ENCODE measurements around the gene GRID1. TPM values are rescaled to one million over a fixed set of nuclear protein-coding genes. Genes with fewer than 3 reads are reported as not detected.
A peak's percentile ranks its signal among the peaks of the same experiment; 100 is the strongest.

Gene GRID1
- total and polyA plus RNA-seq, 7 experiments from 2014 or later = not detected

DNA sequence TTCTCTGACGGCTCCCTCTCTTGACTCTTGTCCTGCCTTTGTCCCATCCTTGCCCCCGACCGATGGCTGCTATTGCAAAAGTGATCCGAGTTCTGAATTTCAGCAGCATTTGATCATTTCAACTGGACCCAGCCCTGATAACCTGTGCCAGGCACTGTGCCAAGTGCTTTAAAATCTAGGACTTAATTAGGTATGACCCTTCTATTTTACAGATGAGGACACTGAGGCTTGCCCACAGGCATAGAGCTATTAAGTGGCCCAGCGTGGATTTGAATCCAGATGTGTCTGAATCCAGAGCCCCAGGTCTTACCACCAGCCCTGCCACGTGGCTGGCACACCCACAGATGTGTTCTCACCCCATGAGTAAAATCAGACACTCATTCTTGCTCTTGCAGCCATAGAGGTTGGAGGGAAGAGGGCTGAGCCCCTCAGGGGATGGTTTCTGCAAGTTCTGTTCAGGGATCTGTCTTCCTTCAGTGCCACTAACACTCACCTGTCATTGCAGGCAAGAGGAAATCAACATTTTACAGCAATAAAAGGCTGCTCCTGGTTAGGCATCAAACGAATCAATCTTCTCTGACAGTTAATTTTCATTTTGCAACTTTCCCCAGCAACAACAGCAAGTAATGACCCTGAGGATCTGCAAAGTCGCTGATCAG lies 101.2 kb downstream of the GRID1 start:
- DNase-seq (peak in 1 of 9 donors; percentile 8), ATAC-seq (no peak)
- Histone ChIP-seq H3K9me3 (ENCODE audit: control insufficient read depth in 2 of 3, low read length in 3 of 3) (no peaks in the 10 kb centered on the region), H3K36me3 (ENCODE audit: control insufficient read depth in 2 of 3, insufficient read depth in 3 of 3, low read length in 3 of 3) (no peaks in the 10 kb centered on the region), H3K27me3 (ENCODE audit: control insufficient read depth in 2 of 2, insufficient read depth in 2 of 2, low read length in 2 of 2) (peaks cover 0 to under 1% of the 10 kb centered on the region in 2 donors), H3K27ac (ENCODE audit: low read depth, low read length) (no peak overlapping the region), H3K4me3 (ENCODE audit: low read length) (no peak overlapping the region), H3K4me1 (ENCODE audit: control insufficient read depth in 2 of 2, insufficient read depth in 2 of 2, low read length in 2 of 2) (no peaks in the 10 kb centered on the region)
- Mint-ChIP-seq H3K27ac (no peak overlapping the region), H3K9me3 (peaks cover 0 to 5% (median 0%) of the 10 kb centered on the region in 11 donors), H3K27me3 (peaks cover 18 to 68% (median 40%) of the 10 kb centered on the region in 5 donors), H3K4me1 (peaks cover 0 to 11% (median 5%) of the 10 kb centered on the region in 7 donors), H3K36me3 (no peaks in the 10 kb centered on the region), H3K4me3 (no peak overlapping the region)
- intact Hi-C loops (cut with micrococcal nuclease) = no loop called here
- CTCF ChIA-PET = no interaction called here
- POLR2A ChIA-PET = no interaction called here

DNA sequence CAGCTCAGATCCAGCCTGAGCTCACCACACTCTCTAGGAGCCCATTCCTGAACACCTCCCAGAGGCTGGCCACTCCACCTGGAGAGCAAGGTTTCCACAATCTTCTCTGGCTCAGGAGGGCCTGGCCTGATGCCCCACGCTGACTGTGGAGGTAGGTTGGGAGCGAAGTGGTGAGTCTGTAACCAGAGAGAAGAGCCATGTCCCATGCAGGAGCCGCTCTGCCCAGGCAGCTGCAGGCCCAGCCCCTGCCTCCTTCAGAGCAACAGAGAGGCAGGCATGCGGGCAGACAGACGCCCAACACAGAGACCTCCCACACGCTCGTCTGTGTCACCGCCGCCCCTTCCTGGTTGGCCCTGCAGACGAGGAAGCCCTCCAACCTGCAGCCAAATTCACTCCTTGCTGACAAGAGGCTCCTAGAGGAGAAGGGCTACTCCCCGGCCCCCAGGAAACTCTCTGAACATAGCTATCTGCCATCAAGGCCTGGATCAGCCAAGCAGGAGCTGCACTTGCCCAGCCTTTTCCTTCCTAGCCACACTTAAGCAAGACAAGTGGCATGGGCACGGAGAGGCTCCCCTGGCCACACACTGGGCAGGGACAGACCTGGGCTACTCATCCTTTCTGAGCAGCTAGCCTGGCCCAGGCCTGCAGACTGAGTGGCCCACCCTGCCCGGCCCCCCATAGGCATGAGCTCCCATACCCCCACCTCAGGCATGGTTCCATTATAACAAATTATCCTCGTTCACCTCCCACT lies 101.9 kb downstream of the GRID1 start:
- Histone ChIP-seq H3K27me3 (ENCODE audit: control insufficient read depth in 2 of 2, insufficient read depth in 2 of 2, low read length in 2 of 2) (peaks cover 0 to 3% of the 10 kb centered on the region in 2 donors), H3K9me3 (ENCODE audit: control insufficient read depth in 2 of 3, low read length in 3 of 3) (no peaks in the 10 kb centered on the region), H3K27ac (ENCODE audit: low read depth, low read length) (no peak overlapping the region), H3K36me3 (ENCODE audit: control insufficient read depth in 2 of 3, insufficient read depth in 3 of 3, low read length in 3 of 3) (no peaks in the 10 kb centered on the region), H3K4me3 (ENCODE audit: low read length) (no peak overlapping the region), H3K4me1 (ENCODE audit: control insufficient read depth in 2 of 2, insufficient read depth in 2 of 2, low read length in 2 of 2) (no peaks in the 10 kb centered on the region)
- peak overlapping the region in 1 of 10 donors; percentile 31 for H3K4me3 Mint-ChIP-seq
- ATAC-seq = no peak
- peaks cover 23 to 67% (median 38%) of the 10 kb centered on the region in 5 donors for H3K27me3 Mint-ChIP-seq
- no peaks in the 10 kb centered on the region for H3K36me3 Mint-ChIP-seq
- intact Hi-C loops (cut with micrococcal nuclease) = loop anchor here in 1 of 2 donors (5.0 kb wide), 1 partner anchor 323 kb away; no protein-coding TSS in a partner anchor
- no peak for DNase-seq
- H3K9me3 Mint-ChIP-seq = peaks cover 0 to 3% (median 0%) of the 10 kb centered on the region in 11 donors
- ChIA-PET CTCF (no interaction called here), POLR2A (no interaction called here)
- H3K27ac Mint-ChIP-seq = no peak overlapping the region
- peaks cover 0 to 11% (median 5%) of the 10 kb centered on the region in 7 donors for H3K4me1 Mint-ChIP-seq

DNA sequence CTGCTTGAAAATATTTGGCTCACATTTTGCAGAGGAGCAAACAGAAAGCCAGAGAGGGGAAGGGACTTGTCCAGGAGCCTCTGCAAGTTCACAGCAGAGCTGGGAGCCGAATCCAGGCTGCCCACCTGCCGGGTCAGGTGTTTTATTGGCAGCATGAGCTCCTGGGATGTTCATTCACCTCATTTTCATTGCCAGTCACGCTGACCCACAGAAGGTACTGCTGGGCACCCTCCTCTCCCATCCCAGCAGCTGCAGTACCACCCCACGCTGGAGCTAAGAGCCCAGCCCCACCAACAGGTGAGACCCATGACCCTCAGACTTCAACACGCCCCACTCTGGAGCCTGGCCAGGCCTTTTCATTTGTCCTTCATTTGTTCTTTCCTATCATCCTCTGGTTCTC lies 102.7 kb downstream of the GRID1 start:
- no peaks in the 10 kb centered on the region for H3K4me1 ChIP-seq (ENCODE audit: control insufficient read depth in 2 of 2, insufficient read depth in 2 of 2, low read length in 2 of 2)
- no peak overlapping the region for H3K27ac Mint-ChIP-seq
- H3K27ac ChIP-seq (ENCODE audit: low read depth, low read length) = no peak overlapping the region
- H3K4me3 ChIP-seq (ENCODE audit: low read length) = no peak overlapping the region
- ChIA-PET CTCF (no interaction called here), POLR2A (no interaction called here)
- no peak for ATAC-seq
- peaks cover 0 to 3% (median 0%) of the 10 kb centered on the region in 11 donors for H3K9me3 Mint-ChIP-seq
- H3K36me3 ChIP-seq (ENCODE audit: control insufficient read depth in 2 of 3, insufficient read depth in 3 of 3, low read length in 3 of 3) = no peaks in the 10 kb centered on the region
- H3K27me3 ChIP-seq (ENCODE audit: control insufficient read depth in 2 of 2, insufficient read depth in 2 of 2, low read length in 2 of 2) = peaks cover 0 to 3% of the 10 kb centered on the region in 2 donors
- H3K27me3 Mint-ChIP-seq = peaks cover 23 to 63% (median 33%) of the 10 kb centered on the region in 5 donors
- H3K9me3 ChIP-seq (ENCODE audit: control insufficient read depth in 2 of 3, low read length in 3 of 3) = no peaks in the 10 kb centered on the region
- no peaks in the 10 kb centered on the region for H3K36me3 Mint-ChIP-seq
- peaks cover 0 to 11% (median 5%) of the 10 kb centered on the region in 7 donors for H3K4me1 Mint-ChIP-seq
- H3K4me3 Mint-ChIP-seq = peak overlapping the region in 2 of 10 donors; percentile 31 to 39
- peak in 1 of 9 donors; percentile 8 for DNase-seq
- intact Hi-C loops (cut with micrococcal nuclease) = loop anchor here in 1 of 2 donors (5.0 kb wide), 1 partner anchor 323 kb away; no protein-coding TSS in a partner anchor

- H3K4me3 Mint-ChIP-seq = peak overlapping the region in 2 of 10 donors; percentile 19 to 25
- Histone ChIP-seq H3K4me3 (ENCODE audit: low read length) (no peak overlapping the region), H3K36me3 (ENCODE audit: control insufficient read depth in 2 of 3, insufficient read depth in 3 of 3, low read length in 3 of 3) (no peaks in the 10 kb centered on the region), H3K4me1 (ENCODE audit: control insufficient read depth in 2 of 2, insufficient read depth in 2 of 2, low read length in 2 of 2) (no peaks in the 10 kb centered on the region), H3K27me3 (ENCODE audit: control insufficient read depth in 2 of 2, insufficient read depth in 2 of 2, low read length in 2 of 2) (peaks cover 0 to 3% of the 10 kb centered on the region in 2 donors), H3K9me3 (ENCODE audit: control insufficient read depth in 2 of 3, low read length in 3 of 3) (no peaks in the 10 kb centered on the region), H3K27ac (ENCODE audit: low read depth, low read length) (no peak overlapping the region)
- peak in 1 of 9 donors; percentile 13 for DNase-seq
- H3K27me3 Mint-ChIP-seq = peaks cover 23 to 58% (median 33%) of the 10 kb centered on the region in 5 donors
- POLR2A ChIA-PET = no interaction called here
- no peaks in the 10 kb centered on the region for H3K36me3 Mint-ChIP-seq
- H3K4me1 Mint-ChIP-seq = peaks cover 0 to 11% (median 5%) of the 10 kb centered on the region in 7 donors
- no peak for ATAC-seq
- no peak overlapping the region for H3K27ac Mint-ChIP-seq
- CTCF ChIA-PET = no interaction called here
- intact Hi-C loops (cut with micrococcal nuclease) = loop anchor here in 1 of 2 donors (5.0 kb wide), 1 partner anchor 324 kb away; no protein-coding TSS in a partner anchor
- H3K9me3 Mint-ChIP-seq = peaks cover 0 to 3% (median 0%) of the 10 kb centered on the region in 11 donors
Measured at GRCh38 chr10:86263209-86263608, 103.4 kb downstream of the GRID1 start.

DNA sequence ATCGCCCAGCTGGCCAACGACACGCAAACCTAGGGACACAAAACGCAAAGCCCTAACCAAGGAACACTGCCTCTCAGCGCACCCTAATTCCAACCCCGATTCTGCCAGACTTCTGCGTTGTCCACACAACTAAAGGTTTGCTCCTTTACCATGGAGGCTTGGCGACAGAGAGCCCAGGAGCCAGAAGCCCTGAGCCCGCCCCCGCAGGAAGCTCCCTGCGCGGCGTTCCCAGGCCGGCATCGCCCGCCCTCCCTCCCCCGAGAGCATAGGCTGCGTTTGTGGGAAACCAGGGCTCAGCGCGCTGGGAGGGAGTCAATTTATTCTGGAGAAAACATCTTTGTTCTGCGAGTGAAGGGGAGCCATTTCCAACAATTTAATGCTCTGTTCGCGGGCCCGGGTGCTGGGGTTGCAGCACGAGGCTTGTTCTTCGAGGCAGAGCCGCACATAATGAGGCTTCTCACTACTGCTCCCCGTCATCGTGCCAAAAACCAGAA lies 103.9 kb downstream of the GRID1 start:
- H3K4me3 Mint-ChIP-seq = peak overlapping the region in 2 of 10 donors; percentile 19 to 25
- H3K27me3 ChIP-seq (ENCODE audit: control insufficient read depth in 2 of 2, insufficient read depth in 2 of 2, low read length in 2 of 2) = peaks cover 0 to 3% of the 10 kb centered on the region in 2 donors
- DNase-seq (no peak), ATAC-seq (no peak)
- intact Hi-C loops (cut with micrococcal nuclease) = loop anchor here in 1 of 2 donors (5.0 kb wide), 1 partner anchor 325 kb away; no protein-coding TSS in a partner anchor
- POLR2A ChIA-PET = no interaction called here
- H3K36me3 Mint-ChIP-seq = no peaks in the 10 kb centered on the region
- H3K36me3 ChIP-seq (ENCODE audit: control insufficient read depth in 2 of 3, insufficient read depth in 3 of 3, low read length in 3 of 3) = no peaks in the 10 kb centered on the region
- CTCF ChIA-PET = no interaction called here
- H3K27ac Mint-ChIP-seq = no peak overlapping the region
- H3K9me3 ChIP-seq (ENCODE audit: control insufficient read depth in 2 of 3, low read length in 3 of 3) = no peaks in the 10 kb centered on the region
- peaks cover 0 to 3% (median 0%) of the 10 kb centered on the region in 11 donors for H3K9me3 Mint-ChIP-seq
- peaks cover 0 to 11% (median 5%) of the 10 kb centered on the region in 7 donors for H3K4me1 Mint-ChIP-seq
- H3K4me1 ChIP-seq (ENCODE audit: control insufficient read depth in 2 of 2, insufficient read depth in 2 of 2, low read length in 2 of 2) = no peaks in the 10 kb centered on the region
- peaks cover 22 to 55% (median 33%) of the 10 kb centered on the region in 5 donors for H3K27me3 Mint-ChIP-seq
- no peak overlapping the region for H3K27ac ChIP-seq (ENCODE audit: low read depth, low read length)
- H3K4me3 ChIP-seq (ENCODE audit: low read length) = no peak overlapping the region

- Histone ChIP-seq H3K36me3 (ENCODE audit: control insufficient read depth in 2 of 3, insufficient read depth in 3 of 3, low read length in 3 of 3) (no peaks in the 10 kb centered on the region), H3K4me3 (ENCODE audit: low read length) (no peak overlapping the region), H3K27me3 (ENCODE audit: control insufficient read depth in 2 of 2, insufficient read depth in 2 of 2, low read length in 2 of 2) (peaks cover 0 to 3% of the 10 kb centered on the region in 2 donors), H3K9me3 (ENCODE audit: control insufficient read depth in 2 of 3, low read length in 3 of 3) (no peaks in the 10 kb centered on the region), H3K27ac (ENCODE audit: low read depth, low read length) (no peak overlapping the region), H3K4me1 (ENCODE audit: control insufficient read depth in 2 of 2, insufficient read depth in 2 of 2, low read length in 2 of 2) (no peaks in the 10 kb centered on the region)
- ATAC-seq (no peak), DNase-seq (peak in 2 of 9 donors; percentile 14 to 16)
- no peak overlapping the region for H3K27ac Mint-ChIP-seq
- ChIA-PET CTCF (no interaction called here), POLR2A (no interaction called here)
- H3K4me1 Mint-ChIP-seq = peaks cover 0 to 11% (median 5%) of the 10 kb centered on the region in 7 donors
- H3K27me3 Mint-ChIP-seq = peaks cover 21 to 55% (median 33%) of the 10 kb centered on the region in 5 donors
- H3K4me3 Mint-ChIP-seq = peak overlapping the region in 3 of 10 donors; percentile 19 to 26 (median 25)
- peaks cover 0 to 5% (median 0%) of the 10 kb centered on the region in 11 donors for H3K9me3 Mint-ChIP-seq
- intact Hi-C loops (cut with micrococcal nuclease) = loop anchor here in 1 of 2 donors (5.0 kb wide), 1 partner anchor 325 kb away; no protein-coding TSS in a partner anchor
- peaks cover 0 to 4% (median 0%) of the 10 kb centered on the region in 5 donors for H3K36me3 Mint-ChIP-seq
Measured at GRCh38 chr10:86261941-86262687, 104.5 kb downstream of the GRID1 start.
